ENCODE measurements around the gene RGP1.

RGP1 gene

GRCh38 chr9:35731415-35732184 lies 17.5 kb upstream of the RGP1 start:
- Histone ChIP-seq H3K27me3 (ENCODE audit: control insufficient read depth in 1 of 2, insufficient read depth in 2 of 2, low read length in 2 of 2) (no peaks in the 10 kb centered on the region), H3K9ac (ENCODE audit: low read depth in 1 of 2, low read length in 2 of 2) (peak overlapping the region; percentile 89 to 97), H3K36me3 (ENCODE audit: control insufficient read depth in 1 of 2, insufficient read depth in 2 of 2, low read length in 2 of 2) (peaks cover 17 to 24% of the 10 kb centered on the region in 2 donors), H3K4me1 (ENCODE audit: control insufficient read depth in 1 of 2, insufficient read depth in 2 of 2, low read length in 2 of 2) (peaks cover 61 to 63% of the 10 kb centered on the region in 2 donors), H3K4me3 (ENCODE audit: low read depth in 1 of 2, low read length in 2 of 2) (peak overlapping the region; percentile 89 to 93), H3K27ac (ENCODE audit: low read depth, low read length) (peak overlapping the region; percentile 97), H3K9me3 (ENCODE audit: control insufficient read depth in 1 of 2, low read length in 2 of 2) (no peaks in the 10 kb centered on the region)

- H3K4me3 ChIP-seq (ENCODE audit: low read depth in 1 of 2, low read length in 2 of 2) = peak within 1 kb of the TSS; percentile 89 to 94
- H3K4me1 ChIP-seq (ENCODE audit: control insufficient read depth in 1 of 2, insufficient read depth in 2 of 2, low read length in 2 of 2) = peaks cover 54 to 56% of the 10 kb centered on the region in 2 donors
- H3K9me3 ChIP-seq (ENCODE audit: control insufficient read depth in 1 of 2, low read length in 2 of 2) = no peaks in the 10 kb centered on the region
- H3K36me3 ChIP-seq (ENCODE audit: control insufficient read depth in 1 of 2, insufficient read depth in 2 of 2, low read length in 2 of 2) = peaks cover 23 to 31% of the 10 kb centered on the region in 2 donors
- peak within 1 kb of the TSS; percentile 97 for H3K27ac ChIP-seq (ENCODE audit: low read depth, low read length)
- no peaks in the 10 kb centered on the region for H3K27me3 ChIP-seq (ENCODE audit: control insufficient read depth in 1 of 2, insufficient read depth in 2 of 2, low read length in 2 of 2)
- peak within 1 kb of the TSS; percentile 97 for H3K9ac ChIP-seq (ENCODE audit: low read depth in 1 of 2, low read length in 2 of 2)
Observed at GRCh38 chr9:35732185-35732799, 16.8 kb upstream of the RGP1 start, which contains the start of the genes CREB3 and TLN1. TSS of gene CREB3 (plus strand) at chr9:35732666. CDS start at chr9:35732773, 107 bp downstream. TSS of gene TLN1 (minus strand) at chr9:35732195. CDS start at chr9:35725694, 6,501 bp downstream.

- no peaks in the 10 kb centered on the region for H3K9me3 ChIP-seq (ENCODE audit: control insufficient read depth in 1 of 2, low read length in 2 of 2)
- peak overlapping the region; percentile 97 for H3K27ac ChIP-seq (ENCODE audit: low read depth, low read length)
- H3K9ac ChIP-seq (ENCODE audit: low read depth in 1 of 2, low read length in 2 of 2) = peak overlapping the region; percentile 96 to 97
- H3K36me3 ChIP-seq (ENCODE audit: control insufficient read depth in 1 of 2, insufficient read depth in 2 of 2, low read length in 2 of 2) = peaks cover 29 to 34% of the 10 kb centered on the region in 2 donors
- H3K27me3 ChIP-seq (ENCODE audit: control insufficient read depth in 1 of 2, insufficient read depth in 2 of 2, low read length in 2 of 2) = no peaks in the 10 kb centered on the region
- H3K4me3 ChIP-seq (ENCODE audit: low read depth in 1 of 2, low read length in 2 of 2) = peak overlapping the region; percentile 89 to 94
- peaks cover 47 to 49% of the 10 kb centered on the region in 2 donors for H3K4me1 ChIP-seq (ENCODE audit: control insufficient read depth in 1 of 2, insufficient read depth in 2 of 2, low read length in 2 of 2)
Observed at GRCh38 chr9:35732800-35733541, 16.1 kb upstream of the RGP1 start.

- Histone ChIP-seq H3K4me1 (ENCODE audit: control insufficient read depth in 1 of 2, insufficient read depth in 2 of 2, low read length in 2 of 2) (peaks cover 36 to 38% of the 10 kb centered on the region in 2 donors), H3K27me3 (ENCODE audit: control insufficient read depth in 1 of 2, insufficient read depth in 2 of 2, low read length in 2 of 2) (no peaks in the 10 kb centered on the region), H3K27ac (ENCODE audit: low read depth, low read length) (no peak overlapping the region), H3K36me3 (ENCODE audit: control insufficient read depth in 1 of 2, insufficient read depth in 2 of 2, low read length in 2 of 2) (peaks cover 41 to 45% of the 10 kb centered on the region in 2 donors), H3K4me3 (ENCODE audit: low read depth in 1 of 2, low read length in 2 of 2) (no peak overlapping the region), H3K9me3 (ENCODE audit: control insufficient read depth in 1 of 2, low read length in 2 of 2) (no peaks in the 10 kb centered on the region), H3K9ac (ENCODE audit: low read depth in 1 of 2, low read length in 2 of 2) (no peak overlapping the region)
Observed at GRCh38 chr9:35734096-35734495, 15.0 kb upstream of the RGP1 start.

GRCh38 chr9:35736201-35736633 lies 12.9 kb upstream of the RGP1 start:
- no peak overlapping the region for H3K27ac ChIP-seq (ENCODE audit: low read depth, low read length)

GRCh38 chr9:35737143-35737542 lies 11.9 kb upstream of the RGP1 start:
- Histone ChIP-seq H3K27ac (ENCODE audit: low read depth, low read length) (no peak overlapping the region), H3K4me1 (ENCODE audit: control insufficient read depth in 1 of 2, insufficient read depth in 2 of 2, low read length in 2 of 2) (peaks cover 15 to 19% of the 10 kb centered on the region in 2 donors), H3K4me3 (ENCODE audit: low read depth in 1 of 2, low read length in 2 of 2) (no peak overlapping the region), H3K9me3 (ENCODE audit: control insufficient read depth in 1 of 2, low read length in 2 of 2) (no peaks in the 10 kb centered on the region), H3K36me3 (ENCODE audit: control insufficient read depth in 1 of 2, insufficient read depth in 2 of 2, low read length in 2 of 2) (peaks cover 67 to 74% of the 10 kb centered on the region in 2 donors), H3K9ac (ENCODE audit: low read depth in 1 of 2, low read length in 2 of 2) (no peak overlapping the region), H3K27me3 (ENCODE audit: control insufficient read depth in 1 of 2, insufficient read depth in 2 of 2, low read length in 2 of 2) (no peaks in the 10 kb centered on the region)

More at GRCh38 chr9:35736201-35736633, 12.9 kb upstream of the RGP1 start:
- H3K4me1 ChIP-seq (ENCODE audit: control insufficient read depth in 1 of 2, insufficient read depth in 2 of 2, low read length in 2 of 2) = peaks cover 14 to 19% of the 10 kb centered on the region in 2 donors
- H3K9me3 ChIP-seq (ENCODE audit: control insufficient read depth in 1 of 2, low read length in 2 of 2) = no peaks in the 10 kb centered on the region
- no peaks in the 10 kb centered on the region for H3K27me3 ChIP-seq (ENCODE audit: control insufficient read depth in 1 of 2, insufficient read depth in 2 of 2, low read length in 2 of 2)
- H3K36me3 ChIP-seq (ENCODE audit: control insufficient read depth in 1 of 2, insufficient read depth in 2 of 2, low read length in 2 of 2) = peaks cover 60 to 66% of the 10 kb centered on the region in 2 donors
- no peak overlapping the region for H3K9ac ChIP-seq (ENCODE audit: low read depth in 1 of 2, low read length in 2 of 2)
- no peak overlapping the region for H3K4me3 ChIP-seq (ENCODE audit: low read depth in 1 of 2, low read length in 2 of 2)

GRCh38 chr9:35738186-35738585 lies 10.9 kb upstream of the RGP1 start:
- no peak overlapping the region for H3K27ac ChIP-seq (ENCODE audit: low read depth, low read length)
- H3K9me3 ChIP-seq (ENCODE audit: control insufficient read depth in 1 of 2, low read length in 2 of 2) = no peaks in the 10 kb centered on the region
- H3K4me3 ChIP-seq (ENCODE audit: low read depth in 1 of 2, low read length in 2 of 2) = no peak overlapping the region
- no peak overlapping the region for H3K9ac ChIP-seq (ENCODE audit: low read depth in 1 of 2, low read length in 2 of 2)
- peaks cover 71 to 85% of the 10 kb centered on the region in 2 donors for H3K36me3 ChIP-seq (ENCODE audit: control insufficient read depth in 1 of 2, insufficient read depth in 2 of 2, low read length in 2 of 2)
- H3K4me1 ChIP-seq (ENCODE audit: control insufficient read depth in 1 of 2, insufficient read depth in 2 of 2, low read length in 2 of 2) = peaks cover 10 to 15% of the 10 kb centered on the region in 2 donors
- no peaks in the 10 kb centered on the region for H3K27me3 ChIP-seq (ENCODE audit: control insufficient read depth in 1 of 2, insufficient read depth in 2 of 2, low read length in 2 of 2)

GRCh38 chr9:35738924-35739323 lies 10.2 kb upstream of the RGP1 start:
- H3K27ac ChIP-seq (ENCODE audit: low read depth, low read length) = no peak overlapping the region
- H3K4me1 ChIP-seq (ENCODE audit: control insufficient read depth in 1 of 2, insufficient read depth in 2 of 2, low read length in 2 of 2) = peaks cover 3 to 9% of the 10 kb centered on the region in 2 donors

GRCh38 chr9:35740243-35740642 lies 8.8 kb upstream of the RGP1 start:
- H3K27ac ChIP-seq (ENCODE audit: low read depth, low read length) = no peak overlapping the region
- peaks cover 84 to 95% of the 10 kb centered on the region in 2 donors for H3K36me3 ChIP-seq (ENCODE audit: control insufficient read depth in 1 of 2, insufficient read depth in 2 of 2, low read length in 2 of 2)
- no peaks in the 10 kb centered on the region for H3K27me3 ChIP-seq (ENCODE audit: control insufficient read depth in 1 of 2, insufficient read depth in 2 of 2, low read length in 2 of 2)
- no peak overlapping the region for H3K4me3 ChIP-seq (ENCODE audit: low read depth in 1 of 2, low read length in 2 of 2)
- H3K4me1 ChIP-seq (ENCODE audit: control insufficient read depth in 1 of 2, insufficient read depth in 2 of 2, low read length in 2 of 2) = peaks cover 3 to 13% of the 10 kb centered on the region in 2 donors
- H3K9me3 ChIP-seq (ENCODE audit: control insufficient read depth in 1 of 2, low read length in 2 of 2) = no peaks in the 10 kb centered on the region
- no peak overlapping the region for H3K9ac ChIP-seq (ENCODE audit: low read depth in 1 of 2, low read length in 2 of 2)

More at GRCh38 chr9:35738924-35739323, 10.2 kb upstream of the RGP1 start:
- peaks cover 79 to 92% of the 10 kb centered on the region in 2 donors for H3K36me3 ChIP-seq (ENCODE audit: control insufficient read depth in 1 of 2, insufficient read depth in 2 of 2, low read length in 2 of 2)
- H3K9ac ChIP-seq (ENCODE audit: low read depth in 1 of 2, low read length in 2 of 2) = no peak overlapping the region
- no peak overlapping the region for H3K4me3 ChIP-seq (ENCODE audit: low read depth in 1 of 2, low read length in 2 of 2)
- H3K9me3 ChIP-seq (ENCODE audit: control insufficient read depth in 1 of 2, low read length in 2 of 2) = no peaks in the 10 kb centered on the region
- no peaks in the 10 kb centered on the region for H3K27me3 ChIP-seq (ENCODE audit: control insufficient read depth in 1 of 2, insufficient read depth in 2 of 2, low read length in 2 of 2)

All from duodenal mucosa (tissue), 2 donors.